ENCODE measurements around the gene LRCH4.

DNA sequence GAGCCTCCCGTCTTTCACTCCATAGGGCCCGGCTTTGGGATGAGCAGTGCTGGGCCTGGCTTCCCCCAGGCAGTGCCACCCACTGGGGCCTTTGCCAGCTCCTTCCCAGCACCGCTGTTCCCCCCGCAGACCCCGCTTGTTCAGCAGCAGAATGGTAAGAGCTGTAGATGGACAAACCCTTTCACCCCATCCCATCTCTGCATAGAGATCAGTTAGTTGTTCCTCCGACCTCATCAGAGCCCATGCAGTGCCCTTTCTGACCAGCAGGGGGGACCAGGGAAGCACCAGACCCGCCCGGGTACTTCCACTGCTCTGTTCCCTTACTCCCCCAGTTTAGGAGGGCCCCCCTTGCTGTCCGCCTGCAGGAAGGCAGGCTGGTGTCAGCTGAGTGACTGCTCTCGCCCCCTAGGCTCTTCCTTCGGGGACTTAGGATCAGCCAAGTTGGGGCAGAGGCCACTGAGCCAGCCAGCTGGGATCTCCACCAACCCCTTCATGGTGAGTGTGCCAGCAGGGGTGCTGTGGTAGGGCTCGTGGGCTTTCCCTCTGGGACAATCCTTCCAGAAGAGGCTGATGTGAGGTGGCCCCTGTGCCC lies 22.0 kb downstream of the LRCH4 start:
- TF ChIP-seq CTCF (IDR thresholded peaks at IDR 0.05) (peak; percentile 97), POLR2AphosphoS5 (IDR thresholded peaks at IDR 0.05; ENCODE audit: low read depth, low read length) (no peak), TCF7L2 (IDR thresholded peaks at IDR 0.05; ENCODE audit: low read depth, low read length) (no peak), SIN3A (IDR thresholded peaks at IDR 0.05; ENCODE audit: borderline replicate concordance, insufficient read depth, low read depth, low read length) (no peak)
- TF ChIP-seq, protein P1, sequence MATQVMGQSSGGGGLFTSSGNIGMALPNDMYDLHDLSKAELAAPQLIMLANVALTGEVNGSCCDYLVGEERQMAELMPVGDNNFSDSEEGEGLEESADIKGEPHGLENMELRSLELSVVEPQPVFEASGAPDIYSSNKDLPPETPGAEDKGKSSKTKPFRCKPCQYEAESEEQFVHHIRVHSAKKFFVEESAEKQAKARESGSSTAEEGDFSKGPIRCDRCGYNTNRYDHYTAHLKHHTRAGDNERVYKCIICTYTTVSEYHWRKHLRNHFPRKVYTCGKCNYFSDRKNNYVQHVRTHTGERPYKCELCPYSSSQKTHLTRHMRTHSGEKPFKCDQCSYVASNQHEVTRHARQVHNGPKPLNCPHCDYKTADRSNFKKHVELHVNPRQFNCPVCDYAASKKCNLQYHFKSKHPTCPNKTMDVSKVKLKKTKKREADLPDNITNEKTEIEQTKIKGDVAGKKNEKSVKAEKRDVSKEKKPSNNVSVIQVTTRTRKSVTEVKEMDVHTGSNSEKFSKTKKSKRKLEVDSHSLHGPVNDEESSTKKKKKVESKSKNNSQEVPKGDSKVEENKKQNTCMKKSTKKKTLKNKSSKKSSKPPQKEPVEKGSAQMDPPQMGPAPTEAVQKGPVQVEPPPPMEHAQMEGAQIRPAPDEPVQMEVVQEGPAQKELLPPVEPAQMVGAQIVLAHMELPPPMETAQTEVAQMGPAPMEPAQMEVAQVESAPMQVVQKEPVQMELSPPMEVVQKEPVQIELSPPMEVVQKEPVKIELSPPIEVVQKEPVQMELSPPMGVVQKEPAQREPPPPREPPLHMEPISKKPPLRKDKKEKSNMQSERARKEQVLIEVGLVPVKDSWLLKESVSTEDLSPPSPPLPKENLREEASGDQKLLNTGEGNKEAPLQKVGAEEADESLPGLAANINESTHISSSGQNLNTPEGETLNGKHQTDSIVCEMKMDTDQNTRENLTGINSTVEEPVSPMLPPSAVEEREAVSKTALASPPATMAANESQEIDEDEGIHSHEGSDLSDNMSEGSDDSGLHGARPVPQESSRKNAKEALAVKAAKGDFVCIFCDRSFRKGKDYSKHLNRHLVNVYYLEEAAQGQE (IDR thresholded peaks at IDR 0.05; ENCODE audit: insufficient read depth in 1 of 2, low read depth in 2 of 2, low read length in 1 of 2) = no peak
